ENCODE measurements around the gene PRKAG2. TPM values are rescaled to one million over a fixed set of nuclear protein-coding genes. Genes with fewer than 3 reads are reported as not detected.

Gene PRKAG2
- total and polyA plus RNA-seq, 2 experiments from 2014 or later, result 9.1 to 14.9 TPM

DNA sequence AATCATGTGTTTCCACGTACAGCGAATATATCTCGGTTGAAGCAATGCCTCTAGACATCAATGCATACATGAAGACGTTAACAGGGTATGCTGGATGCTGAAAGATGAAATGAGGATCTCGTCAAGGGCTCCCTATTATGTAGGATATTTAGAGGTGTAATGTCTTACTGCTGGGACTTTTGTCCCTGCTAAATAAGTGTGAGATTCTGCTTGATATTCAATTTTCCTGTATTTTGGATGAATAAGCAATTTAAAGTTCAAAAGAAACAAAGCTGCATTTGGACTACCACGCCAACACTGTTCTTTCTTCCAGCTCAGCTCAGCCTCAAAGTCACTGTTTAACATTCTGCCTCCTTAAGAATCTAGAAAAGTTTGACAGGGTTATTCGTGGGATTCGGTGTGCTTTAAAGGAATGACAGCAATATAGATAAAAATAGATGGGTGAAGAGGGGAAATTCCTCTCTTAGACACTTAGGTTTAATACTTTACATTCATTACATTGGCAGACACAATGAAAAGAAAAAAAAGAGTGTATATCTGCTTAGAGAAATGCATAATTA is 247.1 kb downstream of the PRKAG2 start (continued):
- TF ChIP-seq CTCF (conservative IDR thresholded peaks at IDR 0.05; ENCODE audit: low read depth in 2 of 2) (no peak), POLR2AphosphoS5 (IDR thresholded peaks at IDR 0.05; ENCODE audit: low read depth) (no peak), JUNB (IDR thresholded peaks at IDR 0.05; ENCODE audit: unreplicated experiment) (no peak)

- Histone ChIP-seq H3F3A (replicated peaks; ENCODE audit: low read depth) (peaks cover 11% of the 10 kb centered on the region), H3K36me3 (ENCODE audit: insufficient read depth) (no peaks in the 10 kb centered on the region; the same call in 1 of the 2 replicates), H3K27me3 (ENCODE audit: insufficient read depth) (peaks cover 28% of the 10 kb centered on the region), H3K79me2 (replicated peaks; ENCODE audit: insufficient read depth) (peaks cover 19% of the 10 kb centered on the region; the same call in 1 of the 2 replicates), H3K4me2 (peak overlapping the region; percentile 78), H3K27ac (ENCODE audit: low read depth) (no peak overlapping the region), H4K20me1 (replicated peaks; ENCODE audit: insufficient read depth) (peaks cover 12% of the 10 kb centered on the region; the same call in 1 of the 2 replicates), H3K9me2 (ENCODE audit: insufficient read depth) (no peaks in the 10 kb centered on the region), H3K4me1 (ENCODE audit: insufficient read depth) (peaks cover 34% of the 10 kb centered on the region), H3K4me3 (peak overlapping the region; percentile 13; the same call in 1 of the 2 replicates), H2AFZ (no peak overlapping the region)
- H3K36me3 Mint-ChIP-seq (ENCODE audit: low read depth), result peaks cover 6% of the 10 kb centered on the region
- ATAC-seq, result peak; percentile 27
- peaks cover 7% of the 10 kb centered on the region for H3K9me3 Mint-ChIP-seq
- peaks cover 34% of the 10 kb centered on the region for H3K27me3 Mint-ChIP-seq (ENCODE audit: insufficient read depth, low read depth, poor library complexity)
- H3K27ac Mint-ChIP-seq, result no peak overlapping the region
- peak overlapping the region; percentile 36; the same call in 1 of the 3 replicates for H3K4me3 Mint-ChIP-seq
- peaks cover 54% of the 10 kb centered on the region for H3K4me1 Mint-ChIP-seq
- peak; percentile 72 for DNase-seq (ENCODE audit: low spot score)
- TF ChIP-seq EZH2phosphoT487 (IDR thresholded peaks at IDR 0.05; ENCODE audit: unreplicated experiment) (no peak), STAT1 (IDR thresholded peaks at IDR 0.05; ENCODE audit: unreplicated experiment) (no peak), ZNF462 (CRISPR knock-in tag; IDR thresholded peaks at IDR 0.05) (no peak), JUNB (IDR thresholded peaks at IDR 0.05; ENCODE audit: unreplicated experiment) (no peak), CREB1 (CRISPR knock-in tag; IDR thresholded peaks at IDR 0.05; ENCODE audit: low read depth) (no peak), ZNF331 (CRISPR knock-in tag; IDR thresholded peaks at IDR 0.05; ENCODE audit: low read depth) (no peak), EZH2 (IDR thresholded peaks at IDR 0.05; ENCODE audit: low read depth, unreplicated experiment) (no peak), NANOG (IDR thresholded peaks at IDR 0.05; ENCODE audit: borderline replicate concordance) (no peak), ZNF114 (CRISPR knock-in tag; IDR thresholded peaks at IDR 0.05) (no peak)
Measured at GRCh38 chr7:151628846-151629604, 247.9 kb downstream of the PRKAG2 start.
